IMR-90 (cell line): ENCODE data around the gene RANBP9. TPM values are rescaled to one million over a fixed set of nuclear protein-coding genes. Genes with fewer than 3 reads are reported as not detected.

ENCODE experiments used
- ATAC-seq: fragments of 200-7000 bp; cut with Tn5 transposase; 2 replicates; pipeline ENCODE4 v1.9.1; 2020; ENCODE audit warnings: low read depth, mild to moderate bottlenecking, moderate library complexity
- Bru-seq: library from RNA; stranded (reverse); fragments of 400-500 nt; gene quantifications from one replicate; lab custom pipeline; 2021; lab: Mats Ljungman, UMichigan
- BruChase-seq, 2 experiments: library from RNA; stranded (reverse); fragments of 400-500 nt; gene quantifications; one replicate each; lab custom pipeline; 2021; lab: Mats Ljungman, UMichigan
- BruUV-seq: library from RNA; stranded (reverse); fragments of 400-500 nt; replicated peaks from 2 replicates; lab custom pipeline; 2021; lab: Mats Ljungman, UMichigan
- CTCF ChIA-PET: fragments of 300-600 bp; formaldehyde crosslinking; extraction: SDS; loops from one replicate; lab custom pipeline; 2021; ENCODE audit warnings: antibody characterized with exemption; lab: Yijun Ruan, JAX
- POLR2A ChIA-PET: fragments of 300-600 bp; sonication (Branson Sonifier 250); formaldehyde crosslinking; loops from one replicate; lab custom pipeline; 2022; ENCODE audit warnings: antibody characterized with exemption; ENCODE audit not compliant: unreplicated experiment; lab: Charles Lee
- DNase-seq: peaks from one replicate; pipeline ENCODE4 v3.0.0; 2013
- H2AFZ ChIP-seq: replicated peaks from 2 replicates; pipeline ENCODE3; 2013; ENCODE audit warnings: low read length, mild to moderate bottlenecking; ENCODE audit not compliant: poor library complexity
- H2AK5ac ChIP-seq: 2 replicates; pipeline ENCODE4 v1.6.1; 2013; ENCODE audit warnings: low read depth, low read length, inconsistent platforms
- H2AK9ac ChIP-seq: replicated peaks from 2 replicates; pipeline ENCODE3; 2013; ENCODE audit warnings: mild to moderate bottlenecking, low read depth, low read length, moderate library complexity; ENCODE audit not compliant: poor library complexity
- H2BK120ac ChIP-seq: 2 replicates; pipeline ENCODE4 v1.6.1; 2013; ENCODE audit warnings: low read depth, low read length, inconsistent platforms
- H2BK15ac ChIP-seq: 3 replicates; pipeline ENCODE4 v1.6.1; 2013; ENCODE audit warnings: low read depth, low read length, inconsistent platforms
- H2BK20ac ChIP-seq: 2 replicates; pipeline ENCODE4 v1.6.1; 2013; ENCODE audit warnings: low read depth, mild to moderate bottlenecking, inconsistent platforms, low read length, moderate library complexity
- H2BK5ac ChIP-seq: 2 replicates; pipeline ENCODE4 v1.6.1; 2013; ENCODE audit warnings: mild to moderate bottlenecking, low read depth, low read length, inconsistent platforms; ENCODE audit not compliant: poor library complexity, severe bottlenecking
- H3K14ac ChIP-seq: replicated peaks from 2 replicates; pipeline ENCODE4 v1.6.1; 2013; ENCODE audit warnings: low read depth, low read length, inconsistent platforms
- H3K18ac ChIP-seq: 2 replicates; pipeline ENCODE4 v1.6.1; 2013; ENCODE audit warnings: low read depth, low read length, control low read depth
- H3K23ac ChIP-seq: 2 replicates; pipeline ENCODE4 v1.6.1; 2013; ENCODE audit warnings: low read depth, low read length, inconsistent platforms
- H3K27ac ChIP-seq: 2 replicates; pipeline ENCODE4 v1.5.1; 2013; ENCODE audit warnings: mild to moderate bottlenecking, control low read depth, low read length; ENCODE audit not compliant: insufficient read depth
- H3K27me3 ChIP-seq: 2 replicates; pipeline ENCODE4 v1.6.1; 2013; ENCODE audit warnings: low read length; ENCODE audit not compliant: control insufficient read depth, insufficient read depth
- H3K36me3 ChIP-seq: 2 replicates; pipeline ENCODE4 v1.6.1; 2013; ENCODE audit warnings: low read length, mixed read lengths; ENCODE audit not compliant: control insufficient read depth, insufficient read depth
- H3K4ac ChIP-seq: 2 replicates; pipeline ENCODE4 v1.6.1; 2013; ENCODE audit warnings: low read depth, low read length, inconsistent platforms
- H3K4me1 ChIP-seq: 2 replicates; pipeline ENCODE4 v1.6.1; 2013; ENCODE audit warnings: low read length, mixed read lengths; ENCODE audit not compliant: control insufficient read depth, insufficient read depth
- H3K4me2 ChIP-seq: 2 replicates; pipeline ENCODE4 v1.6.1; 2013; ENCODE audit warnings: low read depth, mild to moderate bottlenecking, control low read depth, low read length, moderate library complexity
- H3K4me3 ChIP-seq: 2 replicates; pipeline ENCODE4 v1.5.1; 2013; ENCODE audit warnings: low read depth, mild to moderate bottlenecking, control low read depth, low read length, moderate library complexity; ENCODE audit not compliant: insufficient read depth
- H3K56ac ChIP-seq: 2 replicates; pipeline ENCODE4 v1.6.1; 2013; ENCODE audit warnings: low read length, inconsistent platforms; ENCODE audit not compliant: insufficient read depth; ENCODE audit errors: extremely low read depth
- H3K79me1 ChIP-seq, 2 experiments: 2 replicates each; pipeline ENCODE4 v1.6.1; 2013; ENCODE audit warnings: low read length in 2 of 2, inconsistent platforms in 1 of 2, low read depth in 1 of 2
- H3K9ac ChIP-seq: 2 replicates; pipeline ENCODE4 v1.6.1; 2013; ENCODE audit warnings: low read depth, low read length, control low read depth
- H3K9me1 ChIP-seq: 2 replicates; pipeline ENCODE4 v1.6.1; 2013; ENCODE audit warnings: low read length, inconsistent platforms; ENCODE audit not compliant: insufficient read depth
- H3K9me3 ChIP-seq: 2 replicates; pipeline ENCODE4 v1.6.1; 2013; ENCODE audit warnings: low read length; ENCODE audit not compliant: control insufficient read depth, insufficient read depth
- H4K20me1 ChIP-seq: 2 replicates; pipeline ENCODE4 v1.6.1; 2013; ENCODE audit warnings: low read length, inconsistent platforms; ENCODE audit not compliant: insufficient read depth
- H4K5ac ChIP-seq: 2 replicates; pipeline ENCODE4 v1.6.1; 2013; ENCODE audit warnings: mild to moderate bottlenecking, low read depth, low read length, control low read depth
- H4K8ac ChIP-seq, 2 experiments: 2 replicates each; pipeline ENCODE4 v1.6.1; 2013; ENCODE audit warnings: low read depth in 2 of 2, low read length in 2 of 2, control low read depth in 1 of 2, inconsistent platforms in 1 of 2
- H4K91ac ChIP-seq: 2 replicates; pipeline ENCODE4 v1.6.1; 2013; ENCODE audit warnings: low read depth, low read length, inconsistent platforms; ENCODE audit not compliant: insufficient read depth
- CHD1 ChIP-seq: IDR thresholded peaks from 2 replicates; pipeline ENCODE4 v1.6.1; 2012; ENCODE audit warnings: low read depth, low read length, improper control_type of control experiment
- CTCF ChIP-seq: conservative IDR thresholded peaks from 2 replicates; pipeline ENCODE4 v1.5.1; 2012; ENCODE audit warnings: mild to moderate bottlenecking, low read depth, low read length, improper control_type of control experiment
- ELK1 ChIP-seq: fragments of 150-350 bp; IDR thresholded peaks from 2 replicates; pipeline ENCODE4 v1.6.1; 2016; ENCODE audit warnings: low read depth, mild to moderate bottlenecking, low read length, moderate library complexity, borderline replicate concordance
- FOS ChIP-seq: fragments of 150-350 bp; IDR thresholded peaks from 2 replicates; pipeline ENCODE4 v1.6.1; 2016; ENCODE audit warnings: low read depth, low read length
- MAFK ChIP-seq: IDR thresholded peaks from 2 replicates; pipeline ENCODE4 v1.6.1; 2012; ENCODE audit warnings: low read depth, low read length, improper control_type of control experiment
- MAZ ChIP-seq: IDR thresholded peaks from 2 replicates; pipeline ENCODE4 v1.6.1; 2012; ENCODE audit warnings: low read depth, mild to moderate bottlenecking, low read length, improper control_type of control experiment, moderate library complexity, borderline replicate concordance
- MXI1 ChIP-seq: IDR thresholded peaks from 2 replicates; pipeline ENCODE4 v1.6.1; 2012; ENCODE audit warnings: low read depth, mild to moderate bottlenecking, low read length, moderate library complexity, borderline replicate concordance
- POLR2A ChIP-seq: IDR thresholded peaks from 2 replicates; pipeline ENCODE4 v1.6.1; 2012; ENCODE audit warnings: mild to moderate bottlenecking, low read depth, low read length
- RAD21 ChIP-seq: IDR thresholded peaks from 2 replicates; pipeline ENCODE4 v1.6.1; 2012; ENCODE audit warnings: low read length, improper control_type of control experiment
- RCOR1 ChIP-seq: IDR thresholded peaks from 2 replicates; pipeline ENCODE4 v1.6.1; 2012; ENCODE audit warnings: mild to moderate bottlenecking, low read length, improper control_type of control experiment; ENCODE audit not compliant: insufficient replicate concordance
- RFX5 ChIP-seq: IDR thresholded peaks from 2 replicates; pipeline ENCODE4 v1.8.0; 2012; ENCODE audit warnings: low read depth, mild to moderate bottlenecking, low read length, moderate library complexity
- WGBS, 2 experiments: methylation state at CpG; one replicate each; pipeline versions ENCODE4 v1.1.5 to v1.1.7; 2013; ENCODE audit warnings: missing lambda C conversion rate in 2 of 2; ENCODE audit not compliant: insufficient read length in 1 of 2; ENCODE audit errors: extremely low coverage in 2 of 2; 5-methylcytosine and 5-hydroxymethylcytosine counted together
- dilution Hi-C: fragments of 300-500 bp; cut with HindIII; formaldehyde crosslinking; loops from one replicate; pipeline ENCODE4 v1.14.3; 2018; ENCODE audit warnings: low sequenced_read_pairs; ENCODE audit not compliant: unreplicated experiment
- in situ Hi-C: fragments of 300-500 bp; cut with MboI; formaldehyde crosslinking; loops from 3 replicates; pipeline ENCODE4 v1.14.3; 2019; ENCODE audit warnings: low sequenced_read_pairs, inconsistent platforms, mixed read lengths
- intact Hi-C: fragments of 100-400 bp; cut with micrococcal nuclease; formaldehyde crosslinking; loops from 2 replicates; pipeline ENCODE4 v1.10.0; 2022
- long read RNA-seq: library from polyadenylated mRNA; unstranded; transcript quantifications from one replicate; pipeline ENCODE4 v2.0.0, GENCODE V29; 2021; ENCODE audit not compliant: unreplicated experiment
- polyA plus RNA-seq, 3 experiments: library from polyadenylated mRNA; depleted of rRNA; stranded (reverse); fragments of >200 nt; gene quantifications; 2 replicates each; pipeline ENCODE4 v1.2.3, GENCODE V29; 2012; ENCODE audit warnings: low replicate concordance in 1 of 3
- total RNA-seq: library from RNA; depleted of rRNA; stranded (reverse); fragments of >200 nt; gene quantifications from 2 replicates; pipeline ENCODE4 v1.2.3, GENCODE V29; 2012; rRNA removed

Gene RANBP9
- total RNA-seq (17.7 and 23.3 TPM in 2 replicates), polyA plus RNA-seq (2012; rRNA removed) (22.1 and 27.8 TPM in 2 replicates), Bru-seq, nascent RNA (percentile 90 among the genes with signal in this experiment), BruChase-seq, experiment 1, labeled RNA remaining after a 6-hour chase (percentile 87 among the genes with signal in this experiment), BruChase-seq, experiment 2, labeled RNA remaining after a 2-hour chase (percentile 89 among the genes with signal in this experiment)
- 4.6 and 5.4 TPM in 2 replicates for polyA plus RNA-seq (2012; cell fraction: cytosol; rRNA removed)
- 3.0 and 31.7 TPM in 2 replicates for polyA plus RNA-seq (2012; cell fraction: nucleus; rRNA removed; ENCODE audit: low replicate concordance)
- long read RNA-seq, transcript RANBP9-201 (14 exons, 3,113 nt): major isoform, 34 of 48 reads
- long read RNA-seq, partial matches to known transcripts: 6 of 48 reads
- long read RNA-seq, other reads (novel, unspliced or antisense): 8 of 48 reads

GRCh38 chr6:13711733-13712598 lies at the start of gene RANBP9:
Gene RANBP9 (minus strand): TSS chr6:13711835. CDS start chr6:13711505, 330 bp downstream.
- no peaks in the 10 kb centered on the region for H3K9me3 ChIP-seq
- H4K5ac ChIP-seq: peak within 1 kb of the TSS; percentile 96
- BruUV-seq: no TSS peak
- H3K27me3 ChIP-seq: no peaks in the 10 kb centered on the region
- H3K4me3 ChIP-seq: peak within 1 kb of the TSS; percentile 94
- ChIA-PET POLR2A (interaction anchor here (0.7 kb wide), 1 partner anchor 27 kb away, joined by 3 read pairs; no protein-coding TSS in a partner anchor), CTCF (interaction anchor here (0.6 to 1.1 kb wide), 4 partner anchors 15 to 97 kb away, joined by 3 to 5 read pairs (median 4); partner anchors contain the start of gene NOL7)
- peak within 1 kb of the TSS; percentile 83 for H3K4ac ChIP-seq
- peaks cover under 1% of the 10 kb centered on the region; the same call in 1 of the 2 replicates for H3K9me1 ChIP-seq
- H2AK9ac ChIP-seq: peak within 1 kb of the TSS; percentile 94
- ATAC-seq (peak; percentile 91), DNase-seq (peak; percentile 86)
- H2AFZ ChIP-seq: peak within 1 kb of the TSS; percentile 94
- peaks cover 0 to 7% of the 10 kb centered on the region in 2 experiments; a peak in 2 of 4 replicates for H3K79me1 ChIP-seq
- H3K4me2 ChIP-seq: peak within 1 kb of the TSS; percentile 96
- peak within 1 kb of the TSS; percentile 94 for H3K27ac ChIP-seq
- dilution Hi-C loops (no loop called here), in situ Hi-C loops (no loop called here), intact Hi-C loops (loop anchor here (1.0 to 5.0 kb wide), 3 partner anchors 21 to 97 kb away; partner anchors contain the start of gene NOL7)
- peak within 1 kb of the TSS; percentile 28 to 87; a peak in 3 of 4 replicates for H4K8ac ChIP-seq
- peak within 1 kb of the TSS; percentile 84 for H3K23ac ChIP-seq
- H3K9ac ChIP-seq: peak within 1 kb of the TSS; percentile 96
- H3K56ac ChIP-seq: peak within 1 kb of the TSS; percentile 85
- peak within 1 kb of the TSS; percentile 90 for H3K14ac ChIP-seq
- 0% methylated on average over 31 of the region's 102 CpGs; no CpG with 5 or more reads in 1 of the 2 experiments for WGBS, 2 experiments
- no peaks in the 10 kb centered on the region for H3K36me3 ChIP-seq
- H4K20me1 ChIP-seq: peaks cover 25% of the 10 kb centered on the region; the same call in 1 of the 2 replicates
- peak within 1 kb of the TSS; percentile 80 for H2BK120ac ChIP-seq
- H2AK5ac ChIP-seq: no peak within 1 kb of the TSS; the same call in 1 of the 2 replicates
- H4K91ac ChIP-seq: no peak within 1 kb of the TSS; the same call in 1 of the 2 replicates
- H3K4me1 ChIP-seq: peaks cover 3% of the 10 kb centered on the region
- H2BK15ac ChIP-seq: no peak within 1 kb of the TSS
- H3K18ac ChIP-seq: peak within 1 kb of the TSS; percentile 99
- no peak within 1 kb of the TSS for H2BK20ac ChIP-seq
- H2BK5ac ChIP-seq: peak within 1 kb of the TSS; percentile 89
- TF ChIP-seq CHD1 (no peak), CTCF (no peak), MAZ (peak; percentile 83; the same call in 1 of the 2 replicates), MAFK (no peak), RFX5 (no peak), FOS (no peak), RAD21 (no peak; the same call in 1 of the 2 replicates), MXI1 (0 out of 2 replicates have a peak, but pooled peaks have one; percentile 5), POLR2A (peak; percentile 74), RCOR1 (peak; percentile 67), ELK1 (no peak)
